B cell (primary cell): ENCODE results near the gene IL13.

ENCODE experiments used
- EZH2 ChIP-seq: IDR thresholded peaks from 2 replicates; pipeline ENCODE4 v1.6.1; 2012; ENCODE audit warnings: borderline replicate concordance, low read depth, mild to moderate bottlenecking, moderate library complexity, low read length; ENCODE audit not compliant: insufficient read depth, poor library complexity, severe bottlenecking
- TF ChIP-seq, protein P1 (sequence below): fragments of 200-600 bp; IDR thresholded peaks from one replicate; pipeline ENCODE4 v1.8.0; 2022; ENCODE audit warnings: antibody characterized with exemption, mild to moderate bottlenecking

DNA sequence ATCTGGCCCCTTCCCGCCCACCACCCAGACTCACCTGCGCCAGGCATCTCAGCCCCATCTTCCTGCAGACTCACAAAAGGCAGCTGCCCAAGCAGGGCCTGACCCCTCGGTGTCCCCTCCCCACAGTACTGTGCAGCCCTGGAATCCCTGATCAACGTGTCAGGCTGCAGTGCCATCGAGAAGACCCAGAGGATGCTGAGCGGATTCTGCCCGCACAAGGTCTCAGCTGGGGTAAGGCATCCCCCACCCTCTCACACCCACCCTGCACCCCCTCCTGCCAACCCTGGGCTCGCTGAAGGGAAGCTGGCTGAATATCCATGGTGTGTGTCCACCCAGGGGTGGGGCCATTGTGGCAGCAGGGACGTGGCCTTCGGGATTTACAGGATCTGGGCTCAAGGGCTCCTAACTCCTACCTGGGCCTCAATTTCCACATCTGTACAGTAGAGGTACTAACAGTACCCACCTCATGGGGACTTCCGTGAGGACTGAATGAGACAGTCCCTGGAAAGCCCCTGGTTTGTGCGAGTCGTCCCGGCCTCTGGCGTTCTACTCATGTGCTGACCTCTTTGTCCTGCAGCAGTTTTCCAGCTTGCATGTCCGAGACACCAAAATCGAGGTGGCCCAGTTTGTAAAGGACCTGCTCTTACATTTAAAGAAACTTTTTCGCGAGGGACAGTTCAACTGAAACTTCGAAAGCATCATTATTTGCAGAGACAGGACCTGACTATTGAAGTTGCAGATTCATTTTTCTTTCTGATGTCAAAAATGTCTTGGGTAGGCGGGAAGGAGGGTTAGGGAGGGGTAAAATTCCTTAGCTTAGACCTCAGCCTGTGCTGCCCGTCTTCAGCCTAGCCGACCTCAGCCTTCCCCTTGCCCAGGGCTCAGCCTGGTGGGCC is 1.9 kb downstream of the IL13 start:
- TF ChIP-seq, protein P1, sequence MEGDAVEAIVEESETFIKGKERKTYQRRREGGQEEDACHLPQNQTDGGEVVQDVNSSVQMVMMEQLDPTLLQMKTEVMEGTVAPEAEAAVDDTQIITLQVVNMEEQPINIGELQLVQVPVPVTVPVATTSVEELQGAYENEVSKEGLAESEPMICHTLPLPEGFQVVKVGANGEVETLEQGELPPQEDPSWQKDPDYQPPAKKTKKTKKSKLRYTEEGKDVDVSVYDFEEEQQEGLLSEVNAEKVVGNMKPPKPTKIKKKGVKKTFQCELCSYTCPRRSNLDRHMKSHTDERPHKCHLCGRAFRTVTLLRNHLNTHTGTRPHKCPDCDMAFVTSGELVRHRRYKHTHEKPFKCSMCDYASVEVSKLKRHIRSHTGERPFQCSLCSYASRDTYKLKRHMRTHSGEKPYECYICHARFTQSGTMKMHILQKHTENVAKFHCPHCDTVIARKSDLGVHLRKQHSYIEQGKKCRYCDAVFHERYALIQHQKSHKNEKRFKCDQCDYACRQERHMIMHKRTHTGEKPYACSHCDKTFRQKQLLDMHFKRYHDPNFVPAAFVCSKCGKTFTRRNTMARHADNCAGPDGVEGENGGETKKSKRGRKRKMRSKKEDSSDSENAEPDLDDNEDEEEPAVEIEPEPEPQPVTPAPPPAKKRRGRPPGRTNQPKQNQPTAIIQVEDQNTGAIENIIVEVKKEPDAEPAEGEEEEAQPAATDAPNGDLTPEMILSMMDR: no peak
- TF ChIP-seq EZH2: no peak
